GM12801 (cell line): ENCODE data around the gene TMEM14A.

Experiments
- CTCF ChIP-seq: IDR thresholded peaks from one replicate; pipeline ENCODE4 v1.5.1; 2011; ENCODE audit warnings: control low read depth; ENCODE audit not compliant: insufficient read length; ENCODE audit errors: extremely low read depth

The TMEM14A gene

GRCh38 chr6:52666071-52666470 lies 4.8 kb upstream of the TMEM14A start:
- TF ChIP-seq CTCF: no peak

- TF ChIP-seq CTCF: no peak
These were observed 4.4 kb upstream of the TMEM14A start for GRCh38 chr6:52666523-52666922.

GRCh38 chr6:52667572-52667971 lies 3.3 kb upstream of the TMEM14A start:
- TF ChIP-seq CTCF: no peak

GRCh38 chr6:52671676-52672075 lies 763 bp downstream of the TMEM14A start:
- TF ChIP-seq CTCF: no peak

GRCh38 chr6:52672412-52673025 lies 1.6 kb downstream of the TMEM14A start:
- no peak for TF ChIP-seq CTCF

GRCh38 chr6:52674666-52675065 lies 3.8 kb downstream of the TMEM14A start:
- TF ChIP-seq CTCF: no peak

GRCh38 chr6:52675372-52675771 lies 4.5 kb downstream of the TMEM14A start:
- TF ChIP-seq CTCF: no peak
